Sigmoid colon (tissue), 3 donors: ENCODE data around the gene IRGC.

ENCODE experiments used
- POLR2A ChIP-seq, 2 donors: fragments of 450-650 bp; IDR thresholded peaks; one replicate each; pipeline ENCODE4 v1.6.1; 2016; ENCODE audit warnings: antibody characterized with exemption in 2 of 2, mild to moderate bottlenecking in 2 of 2, moderate library complexity in 2 of 2
- TF ChIP-seq, protein P1 (sequence below), 4 experiments: fragments of 450-650 bp in 3 of 4; fragments of 200-600 bp in 1 of 4; IDR thresholded peaks; one replicate each; pipeline ENCODE4 v1.5.1; 2016 to 2019; ENCODE audit warnings: antibody characterized with exemption in 4 of 4, mild to moderate bottlenecking in 3 of 4, moderate library complexity in 2 of 4

DNA sequence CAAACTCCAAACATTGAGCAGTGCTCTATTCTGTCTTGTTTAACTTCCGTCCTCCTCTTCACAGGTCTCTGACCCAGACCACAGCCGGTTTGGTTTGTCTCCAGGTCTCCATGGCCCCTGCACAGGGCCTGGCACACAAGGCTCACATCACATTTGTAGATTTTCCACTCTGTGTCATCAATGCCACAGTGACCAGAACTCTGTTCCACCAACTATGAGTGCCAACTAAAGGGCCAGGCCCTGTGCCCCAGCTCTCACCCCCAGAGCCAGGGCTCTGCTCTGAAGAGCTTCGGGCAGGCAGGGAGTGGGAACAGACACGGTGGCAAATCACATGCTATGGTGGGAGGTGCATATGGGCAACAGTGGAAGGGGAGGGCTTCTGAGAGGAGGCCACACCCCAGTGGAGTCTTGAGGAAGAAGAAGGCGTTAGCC lies 22.9 kb downstream of the IRGC start:
- TF ChIP-seq, protein P1, sequence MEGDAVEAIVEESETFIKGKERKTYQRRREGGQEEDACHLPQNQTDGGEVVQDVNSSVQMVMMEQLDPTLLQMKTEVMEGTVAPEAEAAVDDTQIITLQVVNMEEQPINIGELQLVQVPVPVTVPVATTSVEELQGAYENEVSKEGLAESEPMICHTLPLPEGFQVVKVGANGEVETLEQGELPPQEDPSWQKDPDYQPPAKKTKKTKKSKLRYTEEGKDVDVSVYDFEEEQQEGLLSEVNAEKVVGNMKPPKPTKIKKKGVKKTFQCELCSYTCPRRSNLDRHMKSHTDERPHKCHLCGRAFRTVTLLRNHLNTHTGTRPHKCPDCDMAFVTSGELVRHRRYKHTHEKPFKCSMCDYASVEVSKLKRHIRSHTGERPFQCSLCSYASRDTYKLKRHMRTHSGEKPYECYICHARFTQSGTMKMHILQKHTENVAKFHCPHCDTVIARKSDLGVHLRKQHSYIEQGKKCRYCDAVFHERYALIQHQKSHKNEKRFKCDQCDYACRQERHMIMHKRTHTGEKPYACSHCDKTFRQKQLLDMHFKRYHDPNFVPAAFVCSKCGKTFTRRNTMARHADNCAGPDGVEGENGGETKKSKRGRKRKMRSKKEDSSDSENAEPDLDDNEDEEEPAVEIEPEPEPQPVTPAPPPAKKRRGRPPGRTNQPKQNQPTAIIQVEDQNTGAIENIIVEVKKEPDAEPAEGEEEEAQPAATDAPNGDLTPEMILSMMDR (IDR thresholded peaks at IDR 0.05) = no peak
- no peak for TF ChIP-seq POLR2A (IDR thresholded peaks at IDR 0.05)
